ENCODE results near the gene USP5.

DNA sequence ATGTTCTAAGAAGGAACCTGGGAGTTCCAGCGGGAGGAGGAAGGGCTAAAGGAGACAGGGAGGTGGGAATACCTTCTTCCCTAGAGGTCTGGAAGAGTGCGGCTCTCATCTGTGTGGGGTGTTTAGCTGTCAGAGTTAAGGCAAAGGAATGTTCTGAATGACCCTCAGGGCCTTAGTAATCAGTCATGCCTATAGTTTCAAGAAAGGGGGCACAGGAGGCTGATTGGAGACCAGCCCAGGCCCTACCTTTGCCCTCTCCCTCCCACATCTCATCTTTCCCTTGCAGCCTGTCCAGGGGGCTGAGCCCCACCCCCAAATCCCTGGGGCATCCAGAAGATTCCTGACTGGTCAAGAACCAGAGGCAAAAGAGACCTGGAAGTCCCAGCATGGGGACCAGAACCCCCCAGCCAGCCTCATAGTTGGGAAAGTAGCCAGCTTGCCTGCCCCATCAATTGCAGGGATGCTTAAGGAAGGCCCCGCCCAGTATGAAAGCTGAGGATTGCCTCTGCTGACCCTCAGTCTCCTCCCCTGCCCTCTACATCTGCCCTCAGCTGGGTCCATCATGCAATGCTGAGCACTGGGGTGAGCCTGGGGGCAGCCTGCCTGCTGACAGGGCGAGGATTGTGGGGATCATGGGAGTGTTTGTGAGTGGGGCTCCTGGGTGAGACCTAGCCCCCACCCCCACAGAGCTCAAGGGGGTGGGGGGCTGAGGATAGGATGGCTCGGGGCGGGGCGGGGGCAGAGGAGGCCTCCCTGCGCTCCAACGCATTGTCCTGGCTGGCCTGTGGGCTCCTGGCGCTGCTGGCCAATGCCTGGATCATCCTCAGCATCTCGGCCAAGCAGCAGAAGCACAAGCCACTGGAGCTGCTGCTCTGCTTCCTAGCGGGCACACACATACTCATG lies 28.5 kb upstream of the USP5 start:
- no peak for TF ChIP-seq POLR2A (IDR thresholded peaks at IDR 0.05)
- TF ChIP-seq, protein P1, sequence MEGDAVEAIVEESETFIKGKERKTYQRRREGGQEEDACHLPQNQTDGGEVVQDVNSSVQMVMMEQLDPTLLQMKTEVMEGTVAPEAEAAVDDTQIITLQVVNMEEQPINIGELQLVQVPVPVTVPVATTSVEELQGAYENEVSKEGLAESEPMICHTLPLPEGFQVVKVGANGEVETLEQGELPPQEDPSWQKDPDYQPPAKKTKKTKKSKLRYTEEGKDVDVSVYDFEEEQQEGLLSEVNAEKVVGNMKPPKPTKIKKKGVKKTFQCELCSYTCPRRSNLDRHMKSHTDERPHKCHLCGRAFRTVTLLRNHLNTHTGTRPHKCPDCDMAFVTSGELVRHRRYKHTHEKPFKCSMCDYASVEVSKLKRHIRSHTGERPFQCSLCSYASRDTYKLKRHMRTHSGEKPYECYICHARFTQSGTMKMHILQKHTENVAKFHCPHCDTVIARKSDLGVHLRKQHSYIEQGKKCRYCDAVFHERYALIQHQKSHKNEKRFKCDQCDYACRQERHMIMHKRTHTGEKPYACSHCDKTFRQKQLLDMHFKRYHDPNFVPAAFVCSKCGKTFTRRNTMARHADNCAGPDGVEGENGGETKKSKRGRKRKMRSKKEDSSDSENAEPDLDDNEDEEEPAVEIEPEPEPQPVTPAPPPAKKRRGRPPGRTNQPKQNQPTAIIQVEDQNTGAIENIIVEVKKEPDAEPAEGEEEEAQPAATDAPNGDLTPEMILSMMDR (IDR thresholded peaks at IDR 0.05), result no peak

All from breast epithelium (tissue), 3 donors.